Adrenal gland (tissue), 5 donors: Measurements from ENCODE around the gene NF1.

Source experiments
- CTCF ChIP-seq, 6 experiments: fragments of 450-650 bp in 4 of 6; fragments of 200-600 bp in 2 of 6; sonication (generic) in 1 of 6; IDR thresholded peaks; 1 replicate in 5 of 6; 2 replicates in 1 of 6; pipeline versions ENCODE4 v1.5.1 to v1.8.0; 2016 to 2021; ENCODE audit warnings: antibody characterized with exemption in 6 of 6, mild to moderate bottlenecking in 2 of 6, moderate library complexity in 1 of 6
- POLR2A ChIP-seq, 2 donors: fragments of 450-650 bp; IDR thresholded peaks; one replicate each; pipeline ENCODE4 v1.6.1; 2017; ENCODE audit warnings: antibody characterized with exemption in 2 of 2, mild to moderate bottlenecking in 2 of 2, moderate library complexity in 1 of 2
- donor health status: DM: no; HTN: no; CAD: no.

DNA sequence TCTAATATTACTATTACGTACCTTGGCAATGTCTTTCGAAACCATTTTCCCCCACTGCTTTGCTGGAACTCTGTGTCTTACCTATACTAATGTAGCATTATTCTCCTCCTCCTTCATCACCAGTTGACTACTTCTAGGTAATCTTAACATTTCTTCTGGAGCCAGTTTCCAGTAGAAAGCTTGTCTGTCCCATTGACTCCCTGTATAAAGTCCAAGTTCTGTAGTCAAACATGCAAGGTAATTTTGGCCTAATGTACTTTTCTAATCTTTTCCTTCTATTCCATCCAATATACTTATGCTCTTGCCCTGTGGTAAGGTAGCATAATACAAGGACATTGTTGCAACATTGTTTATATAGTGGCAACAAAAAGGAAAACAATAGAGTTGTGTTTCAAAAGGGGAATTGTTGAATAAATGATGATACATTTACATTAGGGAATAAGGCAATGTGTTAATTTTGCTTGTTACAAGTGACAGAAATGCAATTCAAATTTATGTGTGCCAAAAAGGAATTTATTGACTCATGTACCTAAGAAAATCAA is 174.3 kb downstream of the NF1 start:
- no peak for TF ChIP-seq CTCF (IDR thresholded peaks at IDR 0.05)
- no peak for TF ChIP-seq POLR2A (IDR thresholded peaks at IDR 0.05)
